Uterus (tissue), 4 donors: ENCODE data around the gene RCAN2. TPM values are rescaled to one million over a fixed set of nuclear protein-coding genes. Genes with fewer than 3 reads are reported as not detected.

Experiments used
- DNase-seq, 2 donors: peaks; one replicate each; pipeline ENCODE4 v3.0.0-alpha.2; 2019 to 2020
- H3K27ac ChIP-seq, 2 donors: fragments of 200-600 bp; sonication (generic); 1 replicate in 1 of 2; 2 replicates in 1 of 2; pipeline ENCODE4 v1.5.1; 2016 to 2018
- H3K27me3 ChIP-seq, 2 donors: fragments of 200-600 bp; sonication (generic); one replicate each; pipeline ENCODE4 v1.5.1; 2018 to 2019; ENCODE audit warnings: control low read depth in 1 of 2
- H3K36me3 ChIP-seq, 2 donors: fragments of 200-600 bp; sonication (generic); one replicate each; pipeline ENCODE4 v1.5.1; 2019; ENCODE audit warnings: control low read depth in 1 of 2
- H3K4me1 ChIP-seq, 2 donors: fragments of 200-600 bp; sonication (generic); one replicate each; pipeline ENCODE4 v1.5.1; 2018 to 2019; ENCODE audit warnings: control low read depth in 1 of 2
- H3K4me3 ChIP-seq, 2 donors: fragments of 200-600 bp; sonication (generic); 1 replicate in 1 of 2; 2 replicates in 1 of 2; pipeline ENCODE4 v1.5.1; 2018 to 2019; ENCODE audit warnings: mild to moderate bottlenecking in 1 of 2
- H3K9me3 ChIP-seq, 2 donors: fragments of 200-600 bp; sonication (generic); one replicate each; pipeline ENCODE4 v1.5.1; 2019; ENCODE audit warnings: control low read depth in 1 of 2
- POLR2A ChIP-seq, 2 donors: fragments of 450-650 bp; IDR thresholded peaks; one replicate each; pipeline ENCODE4 v1.6.1; 2016; ENCODE audit warnings: antibody characterized with exemption in 2 of 2, mild to moderate bottlenecking in 1 of 2, moderate library complexity in 1 of 2
- intact Hi-C: fragments of 100-400 bp; cut with DNase I; formaldehyde crosslinking; loops from one replicate; pipeline ENCODE4 v1.15.1; 2023; ENCODE audit warnings: low total_unique reads
- total RNA-seq, 4 donors: library from RNA; depleted of rRNA in 3 of 4; stranded (reverse); fragments of >200 nt in 3 of 4; gene quantifications; one replicate each; pipeline versions ENCODE4 v1.1.0 to v1.2.4, GENCODE V29; 2014 to 2023
- TF ChIP-seq, protein P1 (sequence below), 4 experiments: fragments of 200-600 bp in 2 of 4; fragments of 450-650 bp in 2 of 4; sonication (generic) in 2 of 4; IDR thresholded peaks; one replicate each; pipeline ENCODE4 v1.5.1; 2016 to 2019; ENCODE audit warnings: antibody characterized with exemption in 4 of 4, mild to moderate bottlenecking in 2 of 4, moderate library complexity in 1 of 4
- donor health status: DM: yes; HTN: yes; CAD: no.

The RCAN2 gene
- total RNA-seq, 4 donors from 2014 or later = 3.0 to 36.4 (median 16.3) TPM

DNA sequence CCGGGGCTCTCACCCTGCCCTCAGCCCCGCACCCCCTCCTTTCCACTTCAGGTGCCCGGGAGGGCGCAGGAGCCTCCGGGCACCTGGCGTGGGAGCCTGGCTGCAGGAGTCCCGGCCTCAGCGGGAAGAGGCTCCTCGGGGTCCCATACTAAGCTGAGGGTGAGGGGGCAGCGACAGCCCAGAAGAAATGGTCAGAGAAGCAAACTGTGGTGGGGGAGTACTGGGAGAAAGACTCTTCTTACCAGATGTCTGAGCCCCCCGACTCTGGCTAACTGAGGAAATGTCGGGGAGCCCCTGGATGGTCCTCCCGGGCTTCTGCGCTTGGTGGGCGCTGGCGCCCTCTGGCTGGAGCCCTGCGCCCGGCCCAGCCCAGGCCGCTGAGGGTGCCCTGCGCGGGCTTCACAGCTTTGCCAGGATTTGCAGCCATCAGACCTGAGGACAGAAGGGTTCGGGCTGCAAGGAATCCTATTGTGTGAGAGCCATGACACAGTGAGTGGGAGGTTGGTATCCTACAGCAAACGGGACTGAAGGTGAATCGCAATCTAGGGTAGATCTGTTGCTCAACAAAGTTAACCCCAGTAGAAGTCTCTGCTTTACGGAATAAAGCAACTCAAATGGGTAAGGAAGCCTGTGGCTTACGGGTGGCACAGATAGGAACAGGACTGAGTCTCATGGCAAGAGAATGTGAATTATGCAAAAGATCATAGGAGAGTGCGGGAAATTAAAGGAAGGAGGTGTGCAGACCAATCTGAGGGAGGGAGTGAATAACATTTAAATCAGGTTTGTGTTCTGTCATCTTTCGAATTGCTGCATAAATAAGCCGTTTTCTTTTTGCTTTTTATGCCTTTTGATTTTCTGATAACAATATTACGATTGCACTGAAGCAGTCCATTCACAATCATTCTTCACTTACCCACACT, 639 bp upstream of the RCAN2 start:
- Histone ChIP-seq H3K36me3 (no peaks in the 10 kb centered on the region), H3K4me1 (peaks cover 0 to 6% of the 10 kb centered on the region in 2 donors), H3K9me3 (no peaks in the 10 kb centered on the region), H3K27me3 (no peaks in the 10 kb centered on the region), H3K4me3 (peak overlapping the region; percentile 64 to 71), H3K27ac (peak overlapping the region; percentile 84 to 88)
- TF ChIP-seq, protein P1, sequence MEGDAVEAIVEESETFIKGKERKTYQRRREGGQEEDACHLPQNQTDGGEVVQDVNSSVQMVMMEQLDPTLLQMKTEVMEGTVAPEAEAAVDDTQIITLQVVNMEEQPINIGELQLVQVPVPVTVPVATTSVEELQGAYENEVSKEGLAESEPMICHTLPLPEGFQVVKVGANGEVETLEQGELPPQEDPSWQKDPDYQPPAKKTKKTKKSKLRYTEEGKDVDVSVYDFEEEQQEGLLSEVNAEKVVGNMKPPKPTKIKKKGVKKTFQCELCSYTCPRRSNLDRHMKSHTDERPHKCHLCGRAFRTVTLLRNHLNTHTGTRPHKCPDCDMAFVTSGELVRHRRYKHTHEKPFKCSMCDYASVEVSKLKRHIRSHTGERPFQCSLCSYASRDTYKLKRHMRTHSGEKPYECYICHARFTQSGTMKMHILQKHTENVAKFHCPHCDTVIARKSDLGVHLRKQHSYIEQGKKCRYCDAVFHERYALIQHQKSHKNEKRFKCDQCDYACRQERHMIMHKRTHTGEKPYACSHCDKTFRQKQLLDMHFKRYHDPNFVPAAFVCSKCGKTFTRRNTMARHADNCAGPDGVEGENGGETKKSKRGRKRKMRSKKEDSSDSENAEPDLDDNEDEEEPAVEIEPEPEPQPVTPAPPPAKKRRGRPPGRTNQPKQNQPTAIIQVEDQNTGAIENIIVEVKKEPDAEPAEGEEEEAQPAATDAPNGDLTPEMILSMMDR (IDR thresholded peaks at IDR 0.05) = peak; percentile 58 to 83 (median 71)
- no peak for TF ChIP-seq POLR2A (IDR thresholded peaks at IDR 0.05)
- peak; percentile 34 to 50 for DNase-seq
- intact Hi-C loops = no loop called here

DNA sequence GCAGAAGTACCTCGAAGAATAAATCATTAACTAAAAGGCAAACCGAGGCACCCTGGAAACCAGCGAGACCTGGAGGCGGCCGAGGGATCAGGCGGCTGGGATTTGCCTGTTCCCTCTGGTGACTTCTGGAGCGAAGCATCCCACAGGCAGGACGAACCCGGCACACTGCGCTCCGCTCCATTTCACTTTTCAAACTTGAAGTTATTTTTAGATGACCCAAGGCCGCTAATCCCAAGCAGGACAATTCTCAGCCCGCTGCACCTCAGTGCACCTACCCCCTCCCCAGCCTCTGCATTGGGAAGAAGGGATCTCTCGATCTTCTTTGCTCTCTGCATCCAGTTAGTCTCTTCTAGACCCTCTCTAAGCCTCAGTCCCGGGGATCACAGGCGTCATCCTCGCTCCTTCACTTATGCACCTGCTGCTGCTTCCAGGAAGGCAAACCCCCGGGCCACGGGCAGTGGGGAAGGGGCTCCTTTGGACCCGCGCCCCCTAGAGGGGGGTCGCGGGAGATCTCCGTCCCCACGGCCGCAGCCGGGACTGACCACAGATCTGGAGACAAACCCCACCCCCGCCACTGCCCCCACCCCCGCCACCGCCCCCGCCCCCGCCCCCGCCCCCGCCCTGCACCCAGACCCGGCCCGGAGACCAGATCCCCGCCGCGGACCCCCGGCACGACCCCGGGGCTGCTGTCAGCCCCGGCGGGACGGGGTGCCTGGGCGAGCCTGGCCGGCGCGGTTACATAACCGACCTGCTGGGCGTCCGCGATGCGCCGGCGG, 636 bp downstream of the RCAN2 start:
- Histone ChIP-seq H3K4me3 (peak overlapping the region; percentile 64 to 71), H3K4me1 (peaks cover 0 to 6% of the 10 kb centered on the region in 2 donors), H3K9me3 (no peaks in the 10 kb centered on the region), H3K27ac (peak overlapping the region; percentile 84 to 88), H3K36me3 (no peaks in the 10 kb centered on the region), H3K27me3 (no peaks in the 10 kb centered on the region)
- TF ChIP-seq, protein P1 (IDR thresholded peaks at IDR 0.05) = peak in 2 of 4 experiments; percentile 20 to 24
- no peak for TF ChIP-seq POLR2A (IDR thresholded peaks at IDR 0.05)
- DNase-seq = peak; percentile 23 to 49
- intact Hi-C loops = no loop called here

DNA sequence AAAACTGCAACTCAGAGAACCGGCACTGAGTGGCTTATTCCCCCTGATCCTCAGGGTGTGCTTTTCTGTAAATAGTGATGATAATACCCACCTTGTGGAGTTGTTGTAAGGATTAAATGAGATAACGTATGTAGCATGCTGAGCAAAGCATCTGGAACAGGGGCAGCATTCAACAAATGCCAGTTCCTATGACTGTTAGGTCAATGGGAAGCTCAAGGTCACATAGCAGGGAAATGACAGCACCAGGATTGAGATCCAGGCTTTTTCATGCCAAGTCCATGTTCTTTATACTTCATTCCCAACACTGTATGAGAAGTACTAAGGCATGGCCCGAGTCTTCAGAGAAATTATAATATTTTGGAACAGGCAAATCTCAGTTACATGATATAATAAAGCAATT, 5.1 kb downstream of the RCAN2 start:
- H3K27ac ChIP-seq = no peak overlapping the region
- intact Hi-C loops = no loop called here
- H3K27me3 ChIP-seq = no peaks in the 10 kb centered on the region
- no peak for DNase-seq
- H3K9me3 ChIP-seq = no peaks in the 10 kb centered on the region
- no peaks in the 10 kb centered on the region for H3K4me1 ChIP-seq
- H3K36me3 ChIP-seq = no peaks in the 10 kb centered on the region
- no peak overlapping the region for H3K4me3 ChIP-seq
- TF ChIP-seq POLR2A (IDR thresholded peaks at IDR 0.05) = no peak
- TF ChIP-seq, protein P1 (IDR thresholded peaks at IDR 0.05) = no peak

DNA sequence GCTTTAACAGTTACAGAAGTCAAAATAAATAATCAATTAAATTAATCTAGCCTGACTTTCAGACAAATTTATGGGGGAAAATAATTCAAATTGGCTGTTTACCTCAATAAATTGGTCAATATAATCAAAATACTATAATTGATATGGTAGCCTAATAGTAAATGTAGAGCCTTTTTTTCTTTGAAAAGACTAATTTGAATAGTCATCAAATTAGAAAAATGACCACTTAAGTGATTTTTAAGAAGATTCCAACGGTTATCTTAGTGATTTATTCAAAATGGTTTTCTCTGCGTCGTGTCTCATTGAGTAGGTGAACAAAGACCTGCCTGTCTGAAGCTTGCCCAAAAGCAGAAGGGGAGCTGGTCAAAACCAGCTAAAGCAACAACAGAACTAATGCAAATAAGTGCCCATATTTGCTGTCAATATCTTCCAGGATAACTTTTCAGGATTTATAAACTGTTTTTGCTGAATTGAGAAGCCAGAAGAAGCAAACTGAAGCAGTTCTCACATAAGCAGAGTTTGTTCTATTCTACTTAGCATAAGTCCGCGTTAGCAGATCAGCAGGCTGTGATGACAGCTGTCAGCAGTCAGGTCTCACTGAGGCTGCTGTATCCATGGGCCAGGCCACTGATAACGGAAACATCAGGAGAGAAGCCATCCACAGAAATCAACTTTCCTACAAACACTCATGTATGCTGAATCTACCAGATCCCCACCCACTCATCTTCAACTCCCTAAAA, 7.0 kb downstream of the RCAN2 start:
- no peaks in the 10 kb centered on the region for H3K4me1 ChIP-seq
- no peak for TF ChIP-seq POLR2A (IDR thresholded peaks at IDR 0.05)
- TF ChIP-seq, protein P1 (IDR thresholded peaks at IDR 0.05) = no peak
- H3K36me3 ChIP-seq = no peaks in the 10 kb centered on the region
- no peak overlapping the region for H3K27ac ChIP-seq
- intact Hi-C loops = no loop called here
- DNase-seq = no peak
- H3K27me3 ChIP-seq = no peaks in the 10 kb centered on the region
- H3K4me3 ChIP-seq = no peak overlapping the region
- no peaks in the 10 kb centered on the region for H3K9me3 ChIP-seq
